PC-9 (cell line): ENCODE measurements around the gene LY6G6D.

Source experiments
- CTCF ChIP-seq: fragments of 200-600 bp; sonication (generic); conservative IDR thresholded peaks from 2 replicates; pipeline ENCODE4 v1.6.1; 2017; ENCODE audit warnings: mixed run types, antibody characterized with exemption, mild to moderate bottlenecking, moderate library complexity
- EZH2 ChIP-seq: fragments of 200-600 bp; sonication (generic); IDR thresholded peaks from 2 replicates; pipeline ENCODE4 v1.8.0; 2017; ENCODE audit warnings: antibody characterized with exemption, low read depth

GRCh38 chr6:31676322-31676903, 38.7 kb upstream of the LY6G6D start:
- TF ChIP-seq EZH2 (no peak), CTCF (no peak)
